Adrenal gland (tissue), 5 donors: ENCODE results near the gene HOXA13.

Experiments
- CTCF ChIP-seq, 6 experiments: fragments of 450-650 bp in 4 of 6; fragments of 200-600 bp in 2 of 6; sonication (generic) in 1 of 6; IDR thresholded peaks; 1 replicate in 5 of 6; 2 replicates in 1 of 6; pipeline versions ENCODE4 v1.5.1 to v1.8.0; 2016 to 2021; ENCODE audit warnings: antibody characterized with exemption in 6 of 6, mild to moderate bottlenecking in 2 of 6, moderate library complexity in 1 of 6
- POLR2A ChIP-seq, 2 donors: fragments of 450-650 bp; IDR thresholded peaks; one replicate each; pipeline ENCODE4 v1.6.1; 2017; ENCODE audit warnings: antibody characterized with exemption in 2 of 2, mild to moderate bottlenecking in 2 of 2, moderate library complexity in 1 of 2
- donor health status: DM: no; HTN: no; CAD: no.

- TF ChIP-seq CTCF (IDR thresholded peaks at IDR 0.05) (no peak), POLR2A (IDR thresholded peaks at IDR 0.05) (no peak)
Observed at GRCh38 chr7:27176962-27177794, 22.7 kb downstream of the HOXA13 start.
